ENCODE data around the gene SEMA3C.
A peak's percentile ranks its signal among the peaks of the same experiment; 100 is the strongest.

The SEMA3C gene

DNA sequence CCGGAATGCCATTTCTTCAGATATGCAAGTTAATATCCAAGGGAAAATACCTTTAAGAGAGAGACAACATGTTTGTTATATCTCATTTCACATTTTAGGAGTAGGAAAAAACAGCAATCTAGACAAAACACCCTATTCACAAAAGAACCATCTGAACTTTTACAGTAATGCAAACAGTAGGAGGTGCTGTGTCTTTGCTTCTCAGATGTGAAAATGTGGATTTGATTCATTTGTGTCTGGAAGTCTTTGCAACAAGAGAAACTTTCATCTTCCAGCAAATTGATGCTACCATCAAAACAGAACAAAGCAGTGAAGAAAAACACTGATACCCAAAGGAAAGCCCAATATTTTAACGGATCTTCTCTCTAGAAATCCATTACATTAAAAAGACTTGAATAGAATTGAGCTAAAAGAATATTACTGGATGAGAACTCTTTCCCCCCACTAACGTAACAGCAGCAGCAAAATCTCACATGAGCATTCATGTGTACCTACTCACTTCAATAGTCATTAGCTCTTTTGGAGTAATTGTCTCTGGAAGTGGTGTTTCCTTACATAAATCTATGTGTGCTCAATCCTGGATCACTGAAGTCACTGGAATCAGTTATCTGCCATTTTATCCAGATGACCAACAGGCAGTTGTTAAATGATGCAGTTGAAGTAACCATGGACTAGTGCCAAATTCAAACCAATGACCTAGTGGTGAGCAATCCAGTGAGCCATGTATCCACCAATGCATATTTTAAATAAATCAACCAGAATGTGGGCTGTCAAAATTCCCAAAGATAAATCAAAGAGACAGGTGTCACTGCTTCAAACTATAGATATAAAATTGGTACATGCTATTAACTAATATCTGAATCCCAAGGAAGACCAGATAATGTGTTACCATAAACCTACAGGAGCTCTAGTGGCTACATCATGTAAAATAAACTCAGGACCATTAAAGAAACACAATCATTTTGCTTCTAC is 1.8 kb downstream of the SEMA3C start:
- Histone ChIP-seq H3K27ac (ENCODE audit: extremely low read depth, low read depth, low read length) (no peak overlapping the region), H3K4me3 (ENCODE audit: low read depth, low read length) (peak overlapping the region; percentile 58; the same call in 1 of the 2 replicates), H3K4me1 (ENCODE audit: control insufficient read depth, insufficient read depth, low read length) (peaks cover 18% of the 10 kb centered on the region), H3K36me3 (ENCODE audit: control insufficient read depth in 2 of 2, insufficient read depth in 1 of 2, low read length in 2 of 2) (peaks cover 0 to 4% of the 10 kb centered on the region in 2 experiments; a peak in 1 of 3 replicates), H3K9me3 (ENCODE audit: control insufficient read depth, insufficient read depth, low read depth, low read length) (no peaks in the 10 kb centered on the region)
- POLR2A ChIA-PET, result no interaction called here
- CTCF ChIA-PET, result interaction anchor here (0.8 to 2.8 kb wide), 10 partner anchors 11 to 218 kb away, joined by 3 to 7 read pairs (median 3); no protein-coding TSS in a partner anchor
- 0 out of 2 replicates have a peak, but pooled peaks have one; percentile 8 for TF ChIP-seq ZSCAN30 (tag by site-specific recombination; IDR thresholded peaks at IDR 0.05)
- no peak for TF ChIP-seq ZNF121 (tag by site-specific recombination; IDR thresholded peaks at IDR 0.05)
- TF ChIP-seq FEZF1 (tag by site-specific recombination; IDR thresholded peaks at IDR 0.05), result peak; percentile 67
- no peak for TF ChIP-seq ZNF473 (tag by site-specific recombination; IDR thresholded peaks at IDR 0.05)
- no peak for TF ChIP-seq ZNF521 (tag by site-specific recombination; IDR thresholded peaks at IDR 0.05)
- TF ChIP-seq ZNF24 (tag by site-specific recombination; IDR thresholded peaks at IDR 0.05), result no peak
- no peak for TF ChIP-seq ZNF416 (tag by site-specific recombination; IDR thresholded peaks at IDR 0.05)
- TF ChIP-seq, protein P1, sequence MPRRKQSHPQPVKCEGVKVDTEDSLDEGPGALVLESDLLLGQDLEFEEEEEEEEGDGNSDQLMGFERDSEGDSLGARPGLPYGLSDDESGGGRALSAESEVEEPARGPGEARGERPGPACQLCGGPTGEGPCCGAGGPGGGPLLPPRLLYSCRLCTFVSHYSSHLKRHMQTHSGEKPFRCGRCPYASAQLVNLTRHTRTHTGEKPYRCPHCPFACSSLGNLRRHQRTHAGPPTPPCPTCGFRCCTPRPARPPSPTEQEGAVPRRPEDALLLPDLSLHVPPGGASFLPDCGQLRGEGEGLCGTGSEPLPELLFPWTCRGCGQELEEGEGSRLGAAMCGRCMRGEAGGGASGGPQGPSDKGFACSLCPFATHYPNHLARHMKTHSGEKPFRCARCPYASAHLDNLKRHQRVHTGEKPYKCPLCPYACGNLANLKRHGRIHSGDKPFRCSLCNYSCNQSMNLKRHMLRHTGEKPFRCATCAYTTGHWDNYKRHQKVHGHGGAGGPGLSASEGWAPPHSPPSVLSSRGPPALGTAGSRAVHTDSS (tag by site-specific recombination; IDR thresholded peaks at IDR 0.05), result no peak
- TF ChIP-seq KLF7 (tag by site-specific recombination; IDR thresholded peaks at IDR 0.05; ENCODE audit: borderline replicate concordance), result no peak
- no peak for TF ChIP-seq RBAK (tag by site-specific recombination; IDR thresholded peaks at IDR 0.05)
- TF ChIP-seq ZNF266 (tag by site-specific recombination; IDR thresholded peaks at IDR 0.05; ENCODE audit: low read depth), result no peak
- TF ChIP-seq ZNF629 (tag by site-specific recombination; IDR thresholded peaks at IDR 0.05), result peak; percentile 77
- TF ChIP-seq, protein P2, sequence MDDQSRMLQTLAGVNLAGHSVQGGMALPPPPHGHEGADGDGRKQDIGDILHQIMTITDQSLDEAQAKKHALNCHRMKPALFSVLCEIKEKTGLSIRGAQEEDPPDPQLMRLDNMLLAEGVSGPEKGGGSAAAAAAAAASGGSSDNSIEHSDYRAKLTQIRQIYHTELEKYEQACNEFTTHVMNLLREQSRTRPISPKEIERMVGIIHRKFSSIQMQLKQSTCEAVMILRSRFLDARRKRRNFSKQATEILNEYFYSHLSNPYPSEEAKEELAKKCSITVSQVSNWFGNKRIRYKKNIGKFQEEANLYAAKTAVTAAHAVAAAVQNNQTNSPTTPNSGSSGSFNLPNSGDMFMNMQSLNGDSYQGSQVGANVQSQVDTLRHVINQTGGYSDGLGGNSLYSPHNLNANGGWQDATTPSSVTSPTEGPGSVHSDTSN (CRISPR knock-in tag; IDR thresholded peaks at IDR 0.05), result no peak
- TF ChIP-seq, protein P3, sequence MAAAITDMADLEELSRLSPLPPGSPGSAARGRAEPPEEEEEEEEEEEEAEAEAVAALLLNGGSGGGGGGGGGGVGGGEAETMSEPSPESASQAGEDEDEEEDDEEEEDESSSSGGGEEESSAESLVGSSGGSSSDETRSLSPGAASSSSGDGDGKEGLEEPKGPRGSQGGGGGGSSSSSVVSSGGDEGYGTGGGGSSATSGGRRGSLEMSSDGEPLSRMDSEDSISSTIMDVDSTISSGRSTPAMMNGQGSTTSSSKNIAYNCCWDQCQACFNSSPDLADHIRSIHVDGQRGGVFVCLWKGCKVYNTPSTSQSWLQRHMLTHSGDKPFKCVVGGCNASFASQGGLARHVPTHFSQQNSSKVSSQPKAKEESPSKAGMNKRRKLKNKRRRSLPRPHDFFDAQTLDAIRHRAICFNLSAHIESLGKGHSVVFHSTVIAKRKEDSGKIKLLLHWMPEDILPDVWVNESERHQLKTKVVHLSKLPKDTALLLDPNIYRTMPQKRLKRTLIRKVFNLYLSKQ (tag by site-specific recombination; IDR thresholded peaks at IDR 0.05; ENCODE audit: borderline replicate concordance), result no peak
- TF ChIP-seq ZNF433 (tag by site-specific recombination; IDR thresholded peaks at IDR 0.05; ENCODE audit: low read depth), result no peak
- TF ChIP-seq SCRT1 (tag by site-specific recombination; IDR thresholded peaks at IDR 0.05; ENCODE audit: borderline replicate concordance), result no peak
- TF ChIP-seq ZXDB (tag by site-specific recombination; IDR thresholded peaks at IDR 0.05), result no peak
- TF ChIP-seq ZNF341 (tag by site-specific recombination; IDR thresholded peaks at IDR 0.05; ENCODE audit: low read depth), result 0 out of 2 replicates have a peak, but pooled peaks have one; percentile 8
- TF ChIP-seq, protein P4, sequence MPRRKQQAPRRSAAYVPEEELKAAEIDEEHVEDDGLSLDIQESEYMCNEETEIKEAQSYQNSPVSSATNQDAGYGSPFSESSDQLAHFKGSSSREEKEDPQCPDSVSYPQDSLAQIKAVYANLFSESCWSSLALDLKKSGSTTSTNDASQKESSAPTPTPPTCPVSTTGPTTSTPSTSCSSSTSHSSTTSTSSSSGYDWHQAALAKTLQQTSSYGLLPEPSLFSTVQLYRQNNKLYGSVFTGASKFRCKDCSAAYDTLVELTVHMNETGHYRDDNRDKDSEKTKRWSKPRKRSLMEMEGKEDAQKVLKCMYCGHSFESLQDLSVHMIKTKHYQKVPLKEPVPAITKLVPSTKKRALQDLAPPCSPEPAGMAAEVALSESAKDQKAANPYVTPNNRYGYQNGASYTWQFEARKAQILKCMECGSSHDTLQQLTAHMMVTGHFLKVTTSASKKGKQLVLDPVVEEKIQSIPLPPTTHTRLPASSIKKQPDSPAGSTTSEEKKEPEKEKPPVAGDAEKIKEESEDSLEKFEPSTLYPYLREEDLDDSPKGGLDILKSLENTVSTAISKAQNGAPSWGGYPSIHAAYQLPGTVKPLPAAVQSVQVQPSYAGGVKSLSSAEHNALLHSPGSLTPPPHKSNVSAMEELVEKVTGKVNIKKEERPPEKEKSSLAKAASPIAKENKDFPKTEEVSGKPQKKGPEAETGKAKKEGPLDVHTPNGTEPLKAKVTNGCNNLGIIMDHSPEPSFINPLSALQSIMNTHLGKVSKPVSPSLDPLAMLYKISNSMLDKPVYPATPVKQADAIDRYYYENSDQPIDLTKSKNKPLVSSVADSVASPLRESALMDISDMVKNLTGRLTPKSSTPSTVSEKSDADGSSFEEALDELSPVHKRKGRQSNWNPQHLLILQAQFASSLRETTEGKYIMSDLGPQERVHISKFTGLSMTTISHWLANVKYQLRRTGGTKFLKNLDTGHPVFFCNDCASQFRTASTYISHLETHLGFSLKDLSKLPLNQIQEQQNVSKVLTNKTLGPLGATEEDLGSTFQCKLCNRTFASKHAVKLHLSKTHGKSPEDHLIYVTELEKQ (tag by site-specific recombination; IDR thresholded peaks at IDR 0.05; ENCODE audit: borderline replicate concordance), result 0 out of 2 replicates have a peak, but pooled peaks have one; percentile 15
- TF ChIP-seq, protein P5, sequence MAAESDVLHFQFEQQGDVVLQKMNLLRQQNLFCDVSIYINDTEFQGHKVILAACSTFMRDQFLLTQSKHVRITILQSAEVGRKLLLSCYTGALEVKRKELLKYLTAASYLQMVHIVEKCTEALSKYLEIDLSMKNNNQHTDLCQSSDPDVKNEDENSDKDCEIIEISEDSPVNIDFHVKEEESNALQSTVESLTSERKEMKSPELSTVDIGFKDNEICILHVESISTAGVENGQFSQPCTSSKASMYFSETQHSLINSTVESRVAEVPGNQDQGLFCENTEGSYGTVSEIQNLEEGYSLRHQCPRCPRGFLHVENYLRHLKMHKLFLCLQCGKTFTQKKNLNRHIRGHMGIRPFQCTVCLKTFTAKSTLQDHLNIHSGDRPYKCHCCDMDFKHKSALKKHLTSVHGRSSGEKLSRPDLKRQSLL (tag by site-specific recombination; IDR thresholded peaks at IDR 0.05), result no peak
- TF ChIP-seq, protein P6, sequence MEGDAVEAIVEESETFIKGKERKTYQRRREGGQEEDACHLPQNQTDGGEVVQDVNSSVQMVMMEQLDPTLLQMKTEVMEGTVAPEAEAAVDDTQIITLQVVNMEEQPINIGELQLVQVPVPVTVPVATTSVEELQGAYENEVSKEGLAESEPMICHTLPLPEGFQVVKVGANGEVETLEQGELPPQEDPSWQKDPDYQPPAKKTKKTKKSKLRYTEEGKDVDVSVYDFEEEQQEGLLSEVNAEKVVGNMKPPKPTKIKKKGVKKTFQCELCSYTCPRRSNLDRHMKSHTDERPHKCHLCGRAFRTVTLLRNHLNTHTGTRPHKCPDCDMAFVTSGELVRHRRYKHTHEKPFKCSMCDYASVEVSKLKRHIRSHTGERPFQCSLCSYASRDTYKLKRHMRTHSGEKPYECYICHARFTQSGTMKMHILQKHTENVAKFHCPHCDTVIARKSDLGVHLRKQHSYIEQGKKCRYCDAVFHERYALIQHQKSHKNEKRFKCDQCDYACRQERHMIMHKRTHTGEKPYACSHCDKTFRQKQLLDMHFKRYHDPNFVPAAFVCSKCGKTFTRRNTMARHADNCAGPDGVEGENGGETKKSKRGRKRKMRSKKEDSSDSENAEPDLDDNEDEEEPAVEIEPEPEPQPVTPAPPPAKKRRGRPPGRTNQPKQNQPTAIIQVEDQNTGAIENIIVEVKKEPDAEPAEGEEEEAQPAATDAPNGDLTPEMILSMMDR (tag by site-specific recombination; IDR thresholded peaks at IDR 0.05), result 0 out of 2 replicates have a peak, but pooled peaks have one; percentile 17
- no peak for TF ChIP-seq ZNF23 (tag by site-specific recombination; IDR thresholded peaks at IDR 0.05; ENCODE audit: borderline replicate concordance)
- TF ChIP-seq ZFP3 (tag by site-specific recombination; IDR thresholded peaks at IDR 0.05; ENCODE audit: low read depth), result no peak
